Endometrial microvascular endothelial cells (primary cell): ENCODE measurements around the gene EFL1. TPM values are rescaled to one million over a fixed set of nuclear protein-coding genes. Genes with fewer than 3 reads are reported as not detected.

Experiments
- in situ Hi-C: cut with HindIII; loops from 2 replicates; pipeline ENCODE4 v1.10.0; 2017; ENCODE audit warnings: low sequenced_read_pairs, low pct_unique_long_range_greater_than_20kb; ENCODE audit errors: inconsistent ontology term
- total RNA-seq: library from RNA; depleted of rRNA; stranded (reverse); fragments of >200 nt; gene quantifications from one replicate; pipeline ENCODE4 v1.2.3, GENCODE V29; 2015; ENCODE audit errors: inconsistent ontology term

Gene EFL1
- total RNA-seq, 1 donor from 2014 or later = 23.0 TPM

DNA sequence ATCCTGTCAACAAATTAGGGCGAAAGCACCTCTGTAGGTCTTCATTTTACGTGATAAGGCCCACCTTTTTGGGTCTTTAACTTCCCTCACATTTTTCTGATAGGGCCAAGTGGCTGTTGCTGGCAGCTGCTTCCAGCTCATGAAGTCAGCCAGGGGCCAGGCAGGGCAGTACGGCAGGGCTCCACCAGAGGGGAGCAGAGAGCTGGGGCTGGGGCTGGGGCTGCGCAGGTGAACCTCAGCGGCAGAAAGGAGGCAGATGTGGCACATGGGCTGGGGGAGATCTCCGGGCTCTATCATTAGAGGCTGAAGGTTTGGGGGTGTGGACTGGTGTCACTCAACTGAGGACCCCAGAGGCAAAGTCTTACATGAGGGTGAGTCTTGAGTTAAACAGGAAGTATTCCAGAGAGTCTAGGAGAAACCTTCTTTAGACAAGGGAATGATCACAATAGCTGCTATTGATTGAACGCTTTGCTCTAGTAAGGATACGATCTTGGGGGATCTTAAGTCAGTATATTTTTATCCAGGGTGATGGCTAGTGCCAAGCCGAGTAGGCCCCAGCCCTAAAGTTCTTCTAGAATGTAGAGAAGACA is 153.9 kb downstream of the EFL1 start:
- in situ Hi-C loops = no loop called here

DNA sequence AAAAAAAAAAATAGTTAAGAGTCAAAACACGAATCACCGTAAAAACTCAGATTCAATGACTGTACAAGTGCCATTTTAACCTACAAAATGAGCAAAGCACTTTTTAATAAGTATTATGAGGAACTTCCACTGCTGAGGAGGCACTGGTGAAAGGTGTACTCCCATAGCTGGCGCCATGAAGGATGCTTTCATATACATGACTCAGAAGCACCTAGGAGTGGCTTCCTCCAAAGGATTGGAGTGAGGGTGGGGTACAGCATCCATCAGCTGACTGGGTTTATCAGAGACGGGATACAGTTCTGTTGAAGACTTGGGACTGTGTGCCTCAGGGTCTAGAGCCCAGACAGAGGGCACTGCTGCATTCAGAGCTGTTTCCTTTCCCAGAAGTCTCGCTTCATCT is 155.9 kb downstream of the EFL1 start:
- in situ Hi-C loops = no loop called here

DNA sequence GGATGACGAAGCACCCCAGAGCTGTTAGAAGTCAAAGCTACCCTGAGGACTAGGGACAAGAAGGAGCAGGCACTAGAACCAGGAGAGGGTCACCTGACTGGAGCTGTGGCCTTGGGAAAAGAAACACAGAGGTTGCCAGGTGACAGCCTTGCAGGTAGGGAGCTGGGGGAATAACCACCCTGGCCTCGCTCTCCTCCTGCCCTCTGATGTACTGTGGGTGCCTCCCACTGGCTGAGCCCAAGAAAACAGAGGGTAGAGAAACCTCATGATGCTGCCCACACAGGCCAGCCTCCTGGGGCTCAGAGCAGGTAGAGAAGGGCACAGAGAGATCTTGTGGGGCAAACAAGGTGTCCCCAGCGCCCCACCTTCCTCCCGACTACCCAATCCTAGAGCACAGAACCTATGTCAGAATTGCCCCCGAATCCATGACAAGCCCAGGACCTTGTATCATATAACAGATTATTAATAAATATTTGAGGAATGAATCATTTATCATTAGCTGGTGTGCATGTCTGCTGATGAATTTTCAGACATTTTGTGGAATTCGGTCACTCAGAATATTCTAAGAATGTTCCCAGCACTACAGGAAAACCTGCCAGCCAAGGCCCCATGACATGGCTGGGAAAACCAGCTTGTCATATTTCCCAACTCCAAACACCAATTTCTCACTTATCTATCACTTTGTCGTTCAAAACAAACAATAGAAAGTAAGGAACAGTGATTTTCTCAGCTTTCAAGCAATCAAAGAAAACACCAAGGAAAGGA is 156.9 kb downstream of the EFL1 start:
- in situ Hi-C loops = no loop called here

DNA sequence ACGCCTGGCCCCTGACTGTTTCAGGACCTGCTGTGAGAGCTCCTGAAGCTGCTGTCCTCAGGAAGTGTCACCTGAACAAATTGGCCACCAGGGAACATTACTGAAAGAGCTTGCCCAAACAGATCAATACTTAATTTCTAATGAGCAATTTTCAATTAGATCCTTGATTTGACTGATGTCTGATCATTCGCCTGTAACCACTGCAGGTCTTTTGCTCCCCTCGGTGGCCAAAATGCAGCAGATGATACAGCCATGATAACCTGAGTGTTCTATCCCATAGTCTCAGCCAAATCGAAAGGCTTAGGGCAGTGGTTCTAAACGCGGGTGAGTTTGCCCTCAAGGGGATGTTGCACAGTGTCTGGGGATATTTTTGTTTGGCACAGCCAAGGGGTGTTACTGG is 159.1 kb downstream of the EFL1 start:
- in situ Hi-C loops = no loop called here

DNA sequence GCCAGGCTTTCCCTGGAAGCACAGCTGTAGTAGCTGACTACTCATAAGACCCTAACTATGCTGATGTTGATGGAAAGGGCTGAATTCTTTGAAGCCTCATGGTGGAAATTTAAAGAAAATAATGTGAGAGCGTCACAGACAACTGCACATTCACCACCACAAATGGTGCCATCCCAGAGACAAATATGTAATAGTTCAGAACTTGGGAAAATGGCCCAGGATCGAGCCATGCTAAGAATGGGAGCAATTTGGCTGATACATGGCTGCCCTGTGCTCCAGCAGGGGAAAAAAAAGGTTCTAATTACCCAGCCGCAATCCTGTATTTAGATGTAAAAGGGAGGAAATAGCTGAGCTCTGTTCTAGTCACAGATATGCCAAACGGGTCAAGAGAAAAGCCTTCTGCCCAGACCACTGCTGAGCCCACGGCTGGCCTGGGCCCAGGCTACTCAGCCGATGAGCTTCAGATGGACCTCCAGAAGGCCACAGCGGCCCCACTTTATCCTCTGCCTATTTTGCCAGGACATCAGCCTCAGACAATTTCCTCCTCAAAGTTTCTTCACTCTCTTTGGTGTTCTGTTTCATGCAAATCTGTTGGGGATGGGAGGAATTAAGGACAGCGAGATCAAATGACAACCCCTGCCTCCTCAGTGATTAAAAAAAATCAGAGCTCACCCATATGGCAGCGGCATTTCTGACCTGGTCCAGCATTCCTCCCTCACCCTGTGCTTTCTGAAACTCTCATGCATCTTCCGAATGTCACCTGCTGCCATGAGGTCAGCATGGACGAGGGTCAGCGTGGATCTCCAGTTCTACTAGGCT is 162.2 kb downstream of the EFL1 start:
- in situ Hi-C loops = no loop called here

DNA sequence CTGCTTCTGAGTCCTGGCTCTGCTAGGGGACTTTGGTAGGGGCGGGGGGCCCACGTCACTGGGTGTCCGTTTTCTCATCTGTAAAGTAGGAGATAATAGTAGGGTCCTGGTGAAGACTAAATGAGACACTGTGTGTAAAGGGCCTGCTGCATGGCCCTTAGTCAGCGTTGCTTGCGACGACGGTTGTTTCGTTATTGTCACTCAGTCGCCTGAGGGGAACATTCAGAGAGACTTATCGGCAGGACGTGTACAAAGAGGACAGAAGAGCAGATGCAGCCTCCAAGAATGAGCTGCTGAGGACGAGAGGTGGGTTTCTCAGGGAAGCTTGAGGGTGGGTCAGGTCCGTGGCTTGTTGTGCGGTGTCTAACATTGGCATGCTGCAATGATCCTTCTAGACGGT is 163.9 kb downstream of the EFL1 start:
- in situ Hi-C loops = no loop called here

DNA sequence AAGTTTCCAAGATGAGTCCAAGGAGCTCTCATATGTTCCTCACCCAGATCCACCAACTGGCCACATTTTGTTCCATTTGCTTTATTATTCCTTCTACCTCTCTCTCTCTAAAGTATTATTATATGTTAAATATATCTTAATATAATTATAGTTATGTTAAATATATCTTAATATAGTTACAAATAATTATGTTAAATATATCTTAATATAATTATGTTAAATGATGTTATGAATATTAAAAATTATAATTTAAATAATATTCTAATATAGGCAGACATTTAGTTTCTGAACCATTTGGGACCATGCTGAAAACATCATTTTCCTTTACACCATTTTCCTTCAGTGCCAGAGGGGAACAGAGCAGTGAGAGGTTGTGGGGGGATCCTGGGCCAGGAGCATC is 166.7 kb downstream of the EFL1 start:
- in situ Hi-C loops = no loop called here

DNA sequence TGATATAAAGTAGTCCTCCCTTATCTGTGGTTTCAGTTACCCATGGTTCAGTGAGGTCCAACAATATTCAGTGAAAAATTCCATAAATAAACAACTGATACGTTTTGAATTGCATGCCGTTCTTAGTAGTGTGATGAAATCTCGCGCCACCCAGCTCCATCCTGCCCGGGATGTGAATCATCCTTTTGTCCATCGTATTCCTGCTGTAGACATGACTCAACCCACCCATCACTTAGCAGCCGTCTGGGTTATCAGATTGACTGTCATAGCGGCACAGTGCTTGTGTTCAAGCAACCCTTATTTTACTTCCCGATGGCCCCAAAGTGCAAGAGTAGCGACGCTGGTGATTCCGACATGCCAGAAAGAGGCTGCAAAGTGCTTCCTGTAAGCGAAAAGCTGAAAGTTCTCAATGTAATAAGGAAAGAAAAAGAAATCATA is 168.7 kb downstream of the EFL1 start:
- in situ Hi-C loops = no loop called here

DNA sequence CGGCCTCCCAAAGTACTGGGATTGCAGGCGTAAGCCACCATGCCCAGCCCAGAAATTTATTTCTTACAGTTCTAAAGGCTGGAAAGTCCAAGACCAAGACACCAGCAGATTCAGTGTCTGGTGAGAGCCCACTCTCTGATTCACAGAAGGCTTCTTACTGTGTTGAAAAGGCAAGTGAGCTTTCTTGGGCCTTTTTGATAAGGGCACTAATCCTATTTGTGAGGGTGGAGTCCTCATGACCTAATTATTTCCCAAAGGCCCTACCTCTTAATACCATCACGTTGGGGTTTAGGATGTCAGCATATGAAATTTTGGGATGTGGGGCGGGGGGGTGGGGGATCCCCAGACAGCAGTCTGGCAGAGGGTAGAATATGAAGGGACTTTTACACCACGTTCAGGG is 169.2 kb downstream of the EFL1 start:
- in situ Hi-C loops = no loop called here

DNA sequence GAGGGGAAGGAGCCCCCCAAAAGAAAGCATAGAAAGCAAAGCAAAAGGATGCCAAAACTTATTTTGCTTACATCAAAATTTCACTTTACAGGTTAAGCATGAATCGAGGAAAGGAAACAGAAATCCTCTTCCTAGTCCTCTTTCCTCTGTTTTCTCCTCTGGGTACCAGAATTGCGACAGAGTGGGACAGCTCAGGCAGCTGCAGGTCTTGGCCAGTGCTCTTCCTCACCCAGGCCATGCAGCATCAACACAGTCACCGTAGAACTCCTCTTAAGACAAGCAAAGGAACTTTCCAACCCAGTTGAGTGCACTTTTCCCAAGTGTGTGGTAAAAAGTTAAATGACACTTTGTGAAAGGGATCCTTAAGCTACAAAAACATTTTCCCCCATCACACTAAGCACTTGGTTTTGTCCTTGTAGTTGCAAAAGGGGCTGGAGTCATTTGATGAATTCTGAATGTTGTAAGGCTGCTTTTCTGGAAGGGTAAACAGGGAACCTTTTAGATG is 170.8 kb downstream of the EFL1 start:
- in situ Hi-C loops = no loop called here

DNA sequence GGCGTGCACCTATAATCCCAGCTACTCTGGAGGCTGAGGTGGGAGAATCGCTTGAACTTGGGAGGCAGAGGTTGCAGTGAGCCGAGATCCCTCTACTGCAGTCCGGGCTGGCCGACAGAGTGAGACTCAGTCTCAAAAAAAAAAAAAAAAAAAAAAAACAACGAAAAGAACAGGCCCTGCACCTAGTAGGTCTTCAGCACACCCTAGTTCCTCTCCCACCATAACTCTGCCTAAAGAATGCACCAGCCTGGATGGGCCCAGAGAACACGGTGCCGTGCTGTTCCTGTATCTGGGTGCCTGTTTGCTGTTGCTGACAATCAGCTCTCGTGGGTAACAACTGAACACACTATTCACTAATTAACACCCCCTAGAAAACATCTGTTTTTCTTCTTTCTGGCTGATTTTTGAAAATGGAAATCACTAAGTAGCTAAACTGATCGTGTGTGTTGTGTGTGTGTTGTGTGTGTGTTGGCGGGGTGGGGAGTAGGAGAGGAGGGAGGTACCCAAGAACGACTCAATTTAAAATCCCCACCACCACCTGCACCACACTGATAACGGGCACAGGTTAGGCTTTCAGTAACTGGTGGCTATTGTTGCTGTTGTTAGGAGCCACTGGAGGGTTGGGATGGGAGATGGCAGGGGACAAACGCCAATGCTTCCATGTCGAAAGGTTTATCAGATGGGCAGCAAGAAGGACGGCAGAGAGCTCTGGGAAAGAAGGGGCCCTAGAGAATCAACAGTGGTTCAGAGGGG is 176.1 kb downstream of the EFL1 start:
- in situ Hi-C loops = no loop called here

DNA sequence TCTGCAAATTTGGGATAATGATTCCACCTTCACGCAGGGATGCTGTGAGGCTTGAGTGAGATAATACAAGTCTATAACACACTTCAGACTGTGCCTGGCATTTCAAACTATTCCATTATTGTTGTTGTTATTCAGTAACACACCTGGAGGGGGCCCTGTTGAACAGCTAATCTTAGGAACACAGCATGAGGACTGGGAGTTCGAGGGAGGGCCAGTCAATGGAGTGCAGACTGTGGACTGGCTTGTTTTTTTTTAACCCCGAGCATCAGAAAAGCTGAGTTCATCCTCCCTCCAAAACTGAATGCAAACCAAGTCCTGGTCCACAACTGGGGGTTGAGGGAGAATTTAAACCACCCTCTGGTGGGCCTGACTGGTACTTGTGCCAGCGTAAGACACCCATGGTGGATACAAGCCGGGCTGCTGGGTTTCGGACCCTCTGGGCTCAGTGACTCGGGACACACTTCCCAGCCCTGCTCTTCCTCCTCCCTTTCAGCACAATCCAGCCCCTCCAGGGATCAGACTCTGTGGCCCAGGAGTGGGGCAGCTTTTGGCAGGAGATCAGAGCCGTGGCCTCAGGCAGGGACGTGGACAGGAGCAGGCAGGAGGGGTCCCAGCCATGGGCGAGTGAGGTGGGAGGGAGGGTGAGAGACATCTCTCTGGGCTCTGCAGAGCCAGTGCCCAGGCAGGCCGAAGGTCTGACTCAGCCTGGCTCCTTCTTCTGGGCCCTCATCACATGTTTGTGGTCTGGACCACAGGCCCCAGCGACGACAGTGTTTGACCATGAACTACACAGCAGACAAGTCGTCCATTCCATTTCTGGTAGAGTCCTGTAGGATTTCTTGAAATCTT is 180.4 kb downstream of the EFL1 start:
- in situ Hi-C loops = no loop called here

DNA sequence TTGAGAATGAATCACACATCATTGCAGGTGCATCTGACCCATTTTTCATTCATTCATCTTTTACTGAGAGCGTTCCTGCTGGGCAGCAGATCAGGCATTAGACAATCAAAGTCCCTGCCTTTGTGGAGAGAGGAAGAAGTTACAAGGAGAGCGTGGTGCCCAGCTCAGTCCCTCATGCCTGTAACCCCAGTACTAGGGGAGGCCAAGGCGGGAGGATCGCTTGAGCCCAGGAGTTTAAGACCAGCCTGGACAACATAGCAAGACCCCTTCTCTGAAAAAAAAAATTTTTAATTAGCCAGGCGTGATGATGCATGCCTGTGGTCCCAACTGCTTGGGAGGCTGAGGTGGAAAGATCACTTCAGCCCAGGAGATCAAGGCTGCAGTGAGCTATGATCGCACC is 181.8 kb downstream of the EFL1 start:
- in situ Hi-C loops = no loop called here

Other genes starting within 250 kb of the EFL1 start
- 4.3 TPM for gene MEX3B, start 216.7 kb downstream of the EFL1 start, total RNA-seq
- 0.37 TPM for gene SAXO2, start 84 bp upstream of the EFL1 start, total RNA-seq
- gene GOLGA6L10, start 86.7 kb upstream of the EFL1 start, total RNA-seq = 0.28 TPM
- gene GOLGA6L9, start 167.1 kb upstream of the EFL1 start, total RNA-seq = 0.74 TPM